ENCODE results near the gene TMEM132C. TPM values are rescaled to one million over a fixed set of nuclear protein-coding genes. Genes with fewer than 3 reads are reported as not detected.

The TMEM132C gene
- total and polyA plus RNA-seq, 9 donors: 1.6 to 38.4 (median 9.4) TPM

DNA sequence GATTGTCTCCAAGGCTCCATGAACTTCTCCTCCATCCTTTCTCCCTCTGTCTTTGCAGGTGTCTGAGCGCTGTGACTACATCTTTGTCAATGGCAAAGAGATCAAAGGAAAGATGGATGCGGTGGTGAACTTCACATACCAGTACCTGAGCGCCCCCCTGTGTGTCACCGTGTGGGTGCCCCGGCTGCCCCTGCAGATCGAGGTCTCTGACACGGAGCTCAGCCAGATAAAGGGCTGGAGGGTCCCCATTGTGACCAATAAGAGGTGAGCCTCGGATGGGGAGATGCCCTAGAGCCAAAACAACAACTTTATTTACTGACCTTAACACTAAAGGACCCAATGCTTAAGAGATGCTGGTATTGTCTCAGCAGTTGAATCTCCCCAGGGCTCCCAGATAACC is 426.8 kb downstream of the TMEM132C start:
- Histone ChIP-seq H3K27me3 (no peaks in the 10 kb centered on the region), H3K27ac (no peak overlapping the region), H3K4me1 (ENCODE audit: insufficient read depth) (no peaks in the 10 kb centered on the region), H3K9me3 (no peaks in the 10 kb centered on the region), H3K36me3 (no peaks in the 10 kb centered on the region), H3K4me3 (no peak overlapping the region)
- intact Hi-C loops (cut with DNase I): no loop called here
- TF ChIP-seq CTCF (IDR thresholded peaks at IDR 0.05) (no peak), EP300 (IDR thresholded peaks at IDR 0.05) (no peak), POLR2A (IDR thresholded peaks at IDR 0.05) (no peak)
- DNase-seq: no peak
- WGBS, 3 donors: 71 to 79% (median 73%) methylated on average over 8 of the region's 8 CpGs

DNA sequence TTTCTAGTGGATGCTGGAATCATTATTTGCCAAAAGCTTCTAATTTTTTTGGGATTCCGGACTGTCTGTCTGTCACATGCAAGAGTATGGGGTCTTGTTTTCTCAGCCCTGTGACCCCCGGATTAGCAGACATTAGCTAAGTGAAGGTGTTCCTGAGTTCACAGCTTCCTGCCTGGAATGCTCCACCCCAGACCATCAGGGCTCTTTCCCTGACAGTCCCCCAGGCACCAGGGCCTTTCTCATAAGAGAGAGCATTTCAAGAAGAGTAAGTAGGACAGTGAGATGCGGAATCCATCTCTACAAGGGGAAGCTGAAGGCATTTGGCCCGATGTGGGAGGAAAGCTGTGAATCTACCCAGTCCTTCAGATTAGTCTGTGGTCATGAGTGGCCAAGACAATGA is 427.5 kb downstream of the TMEM132C start:
- WGBS, 3 donors: 66 to 89% (median 85%) methylated on average over 4 of the region's 4 CpGs
- DNase-seq: no peak
- Histone ChIP-seq H3K36me3 (no peaks in the 10 kb centered on the region), H3K27me3 (no peaks in the 10 kb centered on the region), H3K4me3 (no peak overlapping the region), H3K4me1 (ENCODE audit: insufficient read depth) (no peaks in the 10 kb centered on the region), H3K9me3 (no peaks in the 10 kb centered on the region), H3K27ac (no peak overlapping the region)
- TF ChIP-seq POLR2A (IDR thresholded peaks at IDR 0.05): no peak
- no peak for TF ChIP-seq CTCF (IDR thresholded peaks at IDR 0.05)
- TF ChIP-seq EP300 (IDR thresholded peaks at IDR 0.05): no peak
- intact Hi-C loops (cut with DNase I): no loop called here

- DNase-seq: no peak
- H3K27ac ChIP-seq: no peak overlapping the region
- no peaks in the 10 kb centered on the region for H3K4me1 ChIP-seq (ENCODE audit: insufficient read depth)
- H3K27me3 ChIP-seq: no peaks in the 10 kb centered on the region
- no peak overlapping the region for H3K4me3 ChIP-seq
- H3K9me3 ChIP-seq: no peaks in the 10 kb centered on the region
- 92 to 95% (median 92%) methylated on average over 22 of the region's 22 CpGs for WGBS, 3 donors
- intact Hi-C loops (cut with DNase I): no loop called here
- H3K36me3 ChIP-seq: no peaks in the 10 kb centered on the region
- TF ChIP-seq POLR2A (IDR thresholded peaks at IDR 0.05): no peak
- no peak for TF ChIP-seq CTCF (IDR thresholded peaks at IDR 0.05)
- no peak for TF ChIP-seq EP300 (IDR thresholded peaks at IDR 0.05)
These were observed 428.7 kb downstream of the TMEM132C start for GRCh38 chr12:128695697-128696096.

DNA sequence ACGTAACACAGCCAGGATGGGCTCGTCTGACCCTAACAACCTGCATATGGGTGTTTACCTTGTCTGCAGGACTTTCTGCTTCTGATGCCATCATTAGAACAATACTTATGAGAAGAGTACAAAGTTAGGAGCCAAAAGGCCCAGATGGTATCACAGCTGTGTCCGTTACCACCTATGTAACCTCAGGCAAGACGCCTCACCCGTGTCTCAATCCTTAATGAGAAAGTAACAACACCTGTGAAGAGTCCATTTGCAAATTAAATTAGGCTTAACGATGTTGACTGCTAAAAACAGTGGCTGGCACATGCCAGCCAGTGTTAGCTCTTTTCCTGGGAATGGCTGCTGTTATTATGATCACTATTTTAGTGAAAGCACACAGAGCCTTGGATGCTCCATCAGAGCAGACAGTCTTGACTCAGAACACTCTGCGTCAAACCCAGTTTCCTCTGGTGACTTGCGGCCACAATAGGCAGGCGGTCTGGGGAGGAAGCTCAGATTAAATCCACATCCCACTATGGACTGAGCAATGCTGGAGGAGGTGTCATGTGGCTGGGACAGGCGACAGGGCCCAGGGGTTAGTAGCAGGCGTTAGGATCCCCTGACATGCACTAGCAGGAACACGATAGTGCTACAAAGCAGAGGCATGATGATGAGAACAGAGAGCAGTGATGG is 431.5 kb downstream of the TMEM132C start:
- Histone ChIP-seq H3K27ac (no peak overlapping the region), H3K4me1 (ENCODE audit: insufficient read depth) (no peaks in the 10 kb centered on the region), H3K4me3 (no peak overlapping the region), H3K36me3 (no peaks in the 10 kb centered on the region), H3K27me3 (no peaks in the 10 kb centered on the region), H3K9me3 (no peaks in the 10 kb centered on the region)
- no peak for TF ChIP-seq POLR2A (IDR thresholded peaks at IDR 0.05)
- no peak for TF ChIP-seq CTCF (IDR thresholded peaks at IDR 0.05)
- no peak for TF ChIP-seq EP300 (IDR thresholded peaks at IDR 0.05)
- intact Hi-C loops (cut with DNase I): no loop called here
- 81 to 90% (median 82%) methylated on average over 12 of the region's 12 CpGs for whole genome bisulfite sequencing, 3 donors
- no peak for DNase-seq
